ENCODE results near the gene KIF1C. TPM values are rescaled to one million over a fixed set of nuclear protein-coding genes. Genes with fewer than 3 reads are reported as not detected.

KIF1C gene
- total and polyA plus RNA-seq, 4 donors: 10.4 to 62.2 (median 36.8) TPM

- Histone ChIP-seq H3K9ac (ENCODE audit: low read depth in 1 of 2, low read length in 2 of 2) (no peak overlapping the region), H3K27ac (ENCODE audit: low read depth in 1 of 2, low read length in 2 of 2) (no peak overlapping the region), H3K9me3 (ENCODE audit: control insufficient read depth in 4 of 4, low read length in 3 of 4) (no peaks in the 10 kb centered on the region), H3K4me3 (ENCODE audit: low read depth in 1 of 3, low read length in 3 of 3) (no peak overlapping the region), H3K27me3 (ENCODE audit: control insufficient read depth in 4 of 4, insufficient read depth in 4 of 4, low read length in 3 of 4) (no peaks in the 10 kb centered on the region), H3K4me1 (ENCODE audit: control insufficient read depth in 4 of 4, insufficient read depth in 4 of 4, low read length in 3 of 4) (peaks cover 8 to 75% (median 58%) of the 10 kb centered on the region in 4 donors), H3K36me3 (ENCODE audit: control insufficient read depth in 4 of 4, insufficient read depth in 3 of 4, low read depth in 1 of 4, low read length in 3 of 4) (peaks cover 0 to 7% (median 2%) of the 10 kb centered on the region in 4 donors)
- 97% methylated on average over 8 of the region's 8 CpGs for WGBS
- TF ChIP-seq JUND (IDR thresholded peaks at IDR 0.05) (no peak), ZBTB33 (IDR thresholded peaks at IDR 0.05) (no peak), EGR1 (IDR thresholded peaks at IDR 0.05; ENCODE audit: low read depth in 2 of 2) (no peak), CTCF (IDR thresholded peaks at IDR 0.05; ENCODE audit: low read depth, low read length, missing input control) (no peak), REST (IDR thresholded peaks at IDR 0.05) (no peak), HNF4G (IDR thresholded peaks at IDR 0.05) (no peak), ATF3 (IDR thresholded peaks at IDR 0.05) (no peak), RXRA (IDR thresholded peaks at IDR 0.05) (no peak), SP1 (IDR thresholded peaks at IDR 0.05) (no peak), HNF4A (conservative IDR thresholded peaks at IDR 0.05) (no peak), RAD21 (IDR thresholded peaks at IDR 0.05) (no peak), MAX (IDR thresholded peaks at IDR 0.05) (no peak), FOXA1 (IDR thresholded peaks at IDR 0.05) (no peak)
- DNase-seq (ENCODE audit: low spot score): no peak
These were observed 42.7 kb upstream of the KIF1C start for GRCh38 chr17:4955091-4955490.

- H3K27me3 ChIP-seq (ENCODE audit: control insufficient read depth in 4 of 4, insufficient read depth in 4 of 4, low read length in 3 of 4): no peaks in the 10 kb centered on the region
- no peak overlapping the region for H3K27ac ChIP-seq (ENCODE audit: low read depth in 1 of 2, low read length in 2 of 2)
- no peaks in the 10 kb centered on the region for H3K9me3 ChIP-seq (ENCODE audit: control insufficient read depth in 4 of 4, low read length in 3 of 4)
- no peak overlapping the region for H3K4me3 ChIP-seq (ENCODE audit: low read depth in 1 of 3, low read length in 3 of 3)
- WGBS: 91% methylated on average over 10 of the region's 10 CpGs
- TF ChIP-seq CTCF (IDR thresholded peaks at IDR 0.05; ENCODE audit: low read depth, low read length, missing input control): peak; percentile 4
- TF ChIP-seq TAF1 (conservative IDR thresholded peaks at IDR 0.05): no peak
- TF ChIP-seq YY1 (IDR thresholded peaks at IDR 0.05): no peak
- H3K4me1 ChIP-seq (ENCODE audit: control insufficient read depth in 4 of 4, insufficient read depth in 4 of 4, low read length in 3 of 4): peaks cover 5 to 64% (median 45%) of the 10 kb centered on the region in 4 donors
- H3K36me3 ChIP-seq (ENCODE audit: control insufficient read depth in 4 of 4, insufficient read depth in 3 of 4, low read depth in 1 of 4, low read length in 3 of 4): peaks cover 0 to 7% (median 4%) of the 10 kb centered on the region in 4 donors
- no peak overlapping the region for H3K9ac ChIP-seq (ENCODE audit: low read depth in 1 of 2, low read length in 2 of 2)
- peak; percentile 54 for DNase-seq (ENCODE audit: low spot score)
These were observed 41.2 kb upstream of the KIF1C start for GRCh38 chr17:4956493-4957061.
